CD14-positive monocyte (primary cell): ENCODE results near the gene HOXA7. TPM values are rescaled to one million over a fixed set of nuclear protein-coding genes. Genes with fewer than 3 reads are reported as not detected.

Source experiments
- DNase-seq, 3 donors: peaks; one replicate each; pipeline ENCODE4 v3.0.0-alpha.2; 2011 to 2022
- H2AFZ ChIP-seq: 2 replicates; pipeline ENCODE4 v1.6.0; 2012; ENCODE audit warnings: mild to moderate bottlenecking, low read depth, low read length, inconsistent platforms; ENCODE audit not compliant: insufficient read depth, poor library complexity, severe bottlenecking
- H3K27ac ChIP-seq, 2 donors: 1 replicate in 1 of 2; 2 replicates in 1 of 2; pipeline ENCODE4 v1.5.1; 2012 to 2013; ENCODE audit warnings: low read length in 2 of 2, control low read depth in 1 of 2, inconsistent platforms in 1 of 2, low read depth in 1 of 2, mild to moderate bottlenecking in 1 of 2
- H3K27me3 ChIP-seq, 2 donors: one replicate each; pipeline versions ENCODE4 v1.6.0 to v1.6.1; 2011 to 2013; ENCODE audit warnings: low read length in 2 of 2; ENCODE audit not compliant: control insufficient read depth in 2 of 2, insufficient read depth in 2 of 2
- H3K36me3 ChIP-seq, 2 donors: replicated peaks in 1 of 2; 1 replicate in 1 of 2; 2 replicates in 1 of 2; pipeline versions ENCODE4 v1.5.1 to v1.6.1; 2012 to 2013; ENCODE audit warnings: low read length in 2 of 2, control low read depth in 1 of 2, inconsistent platforms in 1 of 2, mild to moderate bottlenecking in 1 of 2; ENCODE audit not compliant: insufficient read depth in 2 of 2, control insufficient read depth in 1 of 2
- H3K4me1 ChIP-seq, 2 donors: 1 replicate in 1 of 2; 2 replicates in 1 of 2; pipeline versions ENCODE4 v1.5.1 to v1.6.1; 2012 to 2013; ENCODE audit warnings: low read length in 2 of 2, control low read depth in 1 of 2, inconsistent platforms in 1 of 2, mild to moderate bottlenecking in 1 of 2, moderate library complexity in 1 of 2; ENCODE audit not compliant: insufficient read depth in 2 of 2, control insufficient read depth in 1 of 2
- H3K4me2 ChIP-seq: replicated peaks from 2 replicates; pipeline ENCODE3; 2012; ENCODE audit warnings: low read length, moderate library complexity, mild to moderate bottlenecking; ENCODE audit not compliant: poor library complexity, severe bottlenecking; ENCODE audit errors: extremely low read depth
- H3K4me3 ChIP-seq, 3 experiments: fragments of 200-600 bp in 1 of 3; sonication (generic) in 1 of 3; replicated peaks in 1 of 3; 1 replicate in 2 of 3; 2 replicates in 1 of 3; pipeline ENCODE4 v1.5.1; 2011 to 2013; ENCODE audit warnings: low read length in 3 of 3, mild to moderate bottlenecking in 3 of 3, control low read depth in 2 of 3, low read depth in 2 of 3, inconsistent platforms in 1 of 3, moderate library complexity in 1 of 3
- H3K79me2 ChIP-seq: 2 replicates; pipeline ENCODE4 v1.6.0; 2012; ENCODE audit warnings: mild to moderate bottlenecking, control low read depth, inconsistent platforms, low read length, moderate library complexity; ENCODE audit not compliant: insufficient read depth
- H3K9ac ChIP-seq: 2 replicates; pipeline ENCODE4 v1.6.0; 2017; ENCODE audit warnings: low read length, mild to moderate bottlenecking; ENCODE audit not compliant: insufficient read depth, poor library complexity, severe bottlenecking
- H3K9me3 ChIP-seq, 2 donors: replicated peaks in 1 of 2; 1 replicate in 1 of 2; 2 replicates in 1 of 2; pipeline versions ENCODE4 v1.5.1 to v1.6.1; 2012 to 2013; ENCODE audit warnings: low read length in 2 of 2, control low read depth in 1 of 2; ENCODE audit not compliant: control insufficient read depth in 1 of 2, insufficient read depth in 1 of 2
- H4K20me1 ChIP-seq: 2 replicates; pipeline ENCODE4 v1.6.0; 2012; ENCODE audit warnings: mild to moderate bottlenecking, low read length, control low read depth, moderate library complexity; ENCODE audit not compliant: insufficient read depth
- H3K27ac Mint-ChIP-seq, 7 donors: one replicate each; pipeline ENCODE4 v1.8.0; 2020; ENCODE audit warnings: mild to moderate bottlenecking in 7 of 7, mixed read lengths in 7 of 7, moderate library complexity in 6 of 7, inconsistent platforms in 2 of 7
- H3K27me3 Mint-ChIP-seq, 3 donors: one replicate each; pipeline ENCODE4 v1.8.0; 2021 to 2022; ENCODE audit warnings: low read depth in 3 of 3, mild to moderate bottlenecking in 3 of 3, mixed read lengths in 3 of 3, moderate library complexity in 3 of 3, inconsistent platforms in 1 of 3
- H3K36me3 Mint-ChIP-seq, 2 donors: one replicate each; pipeline ENCODE4 v1.8.0; 2020; ENCODE audit warnings: mixed read lengths in 2 of 2, inconsistent platforms in 1 of 2, mild to moderate bottlenecking in 1 of 2
- H3K4me1 Mint-ChIP-seq: one replicate; pipeline ENCODE4 v1.8.0; 2020; ENCODE audit warnings: mild to moderate bottlenecking, mixed read lengths
- H3K4me3 Mint-ChIP-seq, 2 donors: one replicate each; pipeline ENCODE4 v1.8.0; 2020; ENCODE audit warnings: mild to moderate bottlenecking in 2 of 2, mixed read lengths in 2 of 2, moderate library complexity in 1 of 2
- H3K9me3 Mint-ChIP-seq, 7 donors: one replicate each; pipeline ENCODE4 v1.8.0; 2020 to 2022; ENCODE audit warnings: mixed read lengths in 7 of 7, mild to moderate bottlenecking in 6 of 7, moderate library complexity in 6 of 7, inconsistent platforms in 2 of 7
- CTCF ChIP-seq: fragments of 200-600 bp; IDR thresholded peaks from one replicate; pipeline ENCODE4 v1.8.0; 2022; ENCODE audit warnings: antibody characterized with exemption, mild to moderate bottlenecking
- WGBS: methylation state at CpG from one replicate; pipeline ENCODE4 v1.1.5; 2013; ENCODE audit warnings: missing lambda C conversion rate; ENCODE audit not compliant: insufficient coverage; 5-methylcytosine and 5-hydroxymethylcytosine counted together
- intact Hi-C, 2 donors: fragments of 100-400 bp; cut with micrococcal nuclease; formaldehyde crosslinking; loops; one replicate each; pipeline versions ENCODE4 v1.15.0 to v1.15.1; 2023
- polyA plus RNA-seq, 3 donors: library from polyadenylated mRNA; depleted of rRNA in 1 of 3; unstranded in 2 of 3; stranded (reverse) in 1 of 3; fragments of 300-500 nt in 2 of 3; fragments of >200 nt in 1 of 3; fragmentation: Illumina TruSeq in 2 of 3; gene quantifications; 1 replicate in 2 of 3; 2 replicates in 1 of 3; pipeline ENCODE4 v1.2.3, GENCODE V29; 2012 to 2021

The HOXA7 gene
- polyA plus RNA-seq, 3 donors, result not detected

- Mint-ChIP-seq H3K27me3 (peaks cover 91 to 100% (median 99%) of the 10 kb centered on the region in 3 donors), H3K4me3 (peak overlapping the region in 1 of 2 donors; percentile 92), H3K27ac (no peak overlapping the region), H3K4me1 (peaks cover 47% of the 10 kb centered on the region), H3K9me3 (peaks cover 11 to 56% (median 34%) of the 10 kb centered on the region in 7 donors), H3K36me3 (peaks cover 12 to 25% of the 10 kb centered on the region in 2 donors)
- Histone ChIP-seq H3K4me1 (peaks cover 43 to 49% of the 10 kb centered on the region in 2 donors), H3K27ac (no peak overlapping the region), H3K4me3 (no peak overlapping the region), H3K9ac (no peak overlapping the region), H2AFZ (no peak overlapping the region), H3K27me3 (peaks cover 74 to 100% of the 10 kb centered on the region in 2 donors), H3K36me3 (no peaks in the 10 kb centered on the region), H3K4me2 (no peak overlapping the region), H4K20me1 (no peaks in the 10 kb centered on the region), H3K79me2 (no peaks in the 10 kb centered on the region), H3K9me3 (peaks cover 23 to 59% of the 10 kb centered on the region in 2 donors)
- 19% methylated on average over 25 of the region's 30 CpGs for WGBS
- TF ChIP-seq CTCF, result no peak
- no peak for DNase-seq
- intact Hi-C loops, result no loop called here
Measured at GRCh38 chr7:27148756-27149641, 7.5 kb downstream of the HOXA7 start.

GRCh38 chr7:27148031-27148755 is 8.3 kb downstream of the HOXA7 start:
- Mint-ChIP-seq H3K9me3 (peaks cover 11 to 58% (median 39%) of the 10 kb centered on the region in 7 donors), H3K4me3 (peak overlapping the region; percentile 67 to 92), H3K36me3 (peaks cover 12 to 25% of the 10 kb centered on the region in 2 donors), H3K27ac (no peak overlapping the region), H3K4me1 (peaks cover 47% of the 10 kb centered on the region), H3K27me3 (peaks cover 86 to 96% (median 94%) of the 10 kb centered on the region in 3 donors)
- Histone ChIP-seq H3K9me3 (peaks cover 26 to 51% of the 10 kb centered on the region in 2 donors), H2AFZ (peak overlapping the region; percentile 25), H3K79me2 (no peaks in the 10 kb centered on the region), H3K4me3 (peak overlapping the region in 2 of 3 experiments; percentile 17 to 52), H3K4me1 (peaks cover 43 to 49% of the 10 kb centered on the region in 2 donors), H3K36me3 (no peaks in the 10 kb centered on the region), H4K20me1 (no peaks in the 10 kb centered on the region), H3K4me2 (peak overlapping the region; percentile 50), H3K9ac (no peak overlapping the region), H3K27ac (no peak overlapping the region), H3K27me3 (peaks cover 66 to 93% of the 10 kb centered on the region in 2 donors)
- 10% methylated on average over 25 of the region's 28 CpGs for WGBS
- intact Hi-C loops, result no loop called here
- no peak for TF ChIP-seq CTCF
- DNase-seq, result no peak
